Ectodermal cell (in vitro differentiated cells): Measurements from ENCODE around the gene GAREM2. TPM values are rescaled to one million over a fixed set of nuclear protein-coding genes. Genes with fewer than 3 reads are reported as not detected.

Source experiments
- H3K27ac ChIP-seq: 2 replicates; pipeline ENCODE4 v1.7.0; 2013; ENCODE audit warnings: mild to moderate bottlenecking, low read depth, low read length; ENCODE audit not compliant: insufficient read depth, poor library complexity, severe bottlenecking
- H3K27me3 ChIP-seq: 2 replicates; pipeline ENCODE4 v1.7.0; 2013; ENCODE audit warnings: mild to moderate bottlenecking, low read length; ENCODE audit not compliant: insufficient read depth, control insufficient read depth, poor library complexity, severe bottlenecking
- H3K36me3 ChIP-seq: one replicate; pipeline ENCODE4 v1.7.0; 2013; ENCODE audit warnings: low read length; ENCODE audit not compliant: control insufficient read depth, insufficient read depth
- H3K4me1 ChIP-seq: one replicate; pipeline ENCODE4 v1.7.0; 2013; ENCODE audit warnings: low read length; ENCODE audit not compliant: control insufficient read depth, insufficient read depth
- H3K4me3 ChIP-seq: 2 replicates; pipeline ENCODE4 v1.7.0; 2013; ENCODE audit warnings: low read depth, low read length, control low read depth; ENCODE audit not compliant: insufficient read depth
- H3K9me3 ChIP-seq: 2 replicates; pipeline ENCODE4 v1.7.0; 2013; ENCODE audit warnings: mild to moderate bottlenecking, low read length, moderate library complexity; ENCODE audit not compliant: control insufficient read depth
- WGBS, 2 experiments: methylation state at CpG; one replicate each; pipeline ENCODE4 v1.1.7; 2013; ENCODE audit warnings: missing lambda C conversion rate in 2 of 2; 5-methylcytosine and 5-hydroxymethylcytosine counted together
- polyA plus RNA-seq, 4 experiments: library from polyadenylated mRNA; stranded (reverse); fragments of 50-300 nt; gene quantifications; one replicate each; pipeline ENCODE4 v1.2.3, GENCODE V29; 2013

Gene GAREM2
- polyA plus RNA-seq (2013, experiment 1 of 4): 15.3 TPM
- polyA plus RNA-seq (2013, experiment 2 of 4): 19.4 TPM
- 17.4 TPM for polyA plus RNA-seq (2013, experiment 3 of 4)
- polyA plus RNA-seq (2013, experiment 4 of 4): 19.5 TPM

DNA sequence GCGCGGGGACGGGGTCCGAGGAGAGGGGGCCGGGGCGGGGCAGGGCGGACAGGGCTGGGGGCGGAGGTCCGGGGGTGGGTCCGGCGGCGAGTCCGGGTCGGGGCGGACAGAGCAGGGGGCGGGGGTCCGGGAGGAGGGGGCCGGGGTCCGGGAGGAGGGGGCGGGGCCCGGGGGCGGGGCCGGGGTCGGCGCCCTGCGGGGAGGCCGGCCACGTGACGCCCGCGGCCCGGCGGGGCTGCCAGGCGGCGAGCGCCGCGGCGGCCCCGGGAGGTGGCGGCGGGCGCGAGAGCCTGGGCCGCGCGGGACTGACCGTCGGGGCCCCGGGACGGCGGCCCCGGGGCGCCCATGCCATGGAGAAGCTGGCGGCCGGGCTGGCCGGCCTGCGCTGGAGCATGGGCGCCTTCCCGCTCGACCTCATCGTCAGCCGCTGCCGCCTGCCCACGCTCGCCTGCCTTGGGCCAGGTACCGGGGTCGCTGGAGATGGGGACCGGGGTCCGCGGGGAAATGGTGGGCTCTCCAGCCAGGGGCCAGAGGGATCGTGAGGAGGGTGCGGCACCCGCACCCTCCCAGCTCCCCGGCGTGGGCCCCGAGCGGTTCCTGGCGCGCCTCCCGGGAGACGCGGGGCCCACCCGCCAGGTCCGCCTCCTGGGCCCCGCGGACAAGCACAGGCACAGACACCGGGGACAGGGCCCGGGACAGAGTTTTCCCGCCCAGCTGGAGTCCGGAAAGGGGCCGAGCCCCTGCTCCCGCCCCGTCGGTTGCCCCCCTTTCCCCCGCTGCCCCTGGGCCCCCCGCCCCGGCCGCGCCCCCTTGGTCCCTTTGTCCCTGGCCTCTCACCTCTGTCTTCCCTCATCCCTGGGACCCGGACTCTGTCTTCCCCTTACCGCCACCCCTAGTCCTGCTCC, at the start of gene GAREM2:
Gene GAREM2, plus strand, starts transcription at position 218 of the 905 bp plus-strand sequence. Its CDS starts 133 bp downstream, at position 351.
- peak within 1 kb of the TSS; percentile 66 for H3K4me3 ChIP-seq
- H3K27ac ChIP-seq: no peak within 1 kb of the TSS
- peaks cover 16% of the 10 kb centered on the region for H3K27me3 ChIP-seq
- no peaks in the 10 kb centered on the region for H3K36me3 ChIP-seq
- no peaks in the 10 kb centered on the region for H3K9me3 ChIP-seq
- 0 to 1% methylated on average over 87 to 89 of the region's 102 CpGs for WGBS, 2 experiments
- peaks cover 17% of the 10 kb centered on the region for H3K4me1 ChIP-seq

DNA sequence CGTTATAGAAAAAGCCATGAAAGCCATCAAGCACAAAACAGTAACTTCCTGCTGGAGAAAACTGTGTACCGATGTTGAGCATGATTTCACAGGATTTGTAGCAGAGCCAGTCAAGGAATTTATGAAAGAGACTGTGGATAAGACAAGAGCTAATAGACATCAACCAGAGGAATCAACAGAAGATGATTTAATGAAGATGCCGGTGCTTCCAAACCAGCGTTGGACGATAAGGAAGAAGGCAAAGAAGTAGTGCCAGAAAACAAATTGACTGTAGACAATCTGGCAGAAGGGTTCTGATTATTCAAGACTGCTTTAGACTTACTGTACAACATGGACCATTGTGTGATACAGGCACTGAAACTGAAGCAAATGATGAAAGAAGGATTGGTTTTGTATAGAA, 49.5 kb upstream of the GAREM2 start:
- no peaks in the 10 kb centered on the region for H3K27me3 ChIP-seq
- H3K9me3 ChIP-seq: no peaks in the 10 kb centered on the region
- H3K27ac ChIP-seq: no peak overlapping the region
- H3K4me3 ChIP-seq: no peak overlapping the region
- H3K4me1 ChIP-seq: no peaks in the 10 kb centered on the region
- 96% methylated on average over 5 of the region's 5 CpGs for WGBS, 2 experiments
- H3K36me3 ChIP-seq: peaks cover 4% of the 10 kb centered on the region

DNA sequence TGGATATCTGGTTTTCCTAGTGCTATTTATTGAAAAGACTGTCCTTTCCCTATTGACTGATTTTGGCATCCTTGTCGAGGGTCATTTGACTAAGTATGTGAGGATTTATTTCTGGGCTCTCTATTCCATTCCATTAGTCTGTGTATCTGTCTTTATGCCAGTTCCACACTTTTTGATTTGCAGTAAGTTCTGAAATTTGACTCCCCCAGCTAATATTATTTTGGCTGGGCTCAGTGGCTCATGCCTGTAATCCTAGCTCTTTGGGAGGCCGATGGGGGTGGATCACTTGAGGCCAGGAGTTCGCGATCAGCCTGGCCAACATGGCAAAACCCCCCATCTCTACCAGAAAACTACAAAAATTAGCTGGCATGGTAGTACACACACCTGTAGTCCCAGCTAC, 46.8 kb upstream of the GAREM2 start:
- no peaks in the 10 kb centered on the region for H3K4me1 ChIP-seq
- H3K9me3 ChIP-seq: no peaks in the 10 kb centered on the region
- H3K27ac ChIP-seq: no peak overlapping the region
- no peaks in the 10 kb centered on the region for H3K27me3 ChIP-seq
- WGBS, 2 experiments: 92% methylated on average over 4 of the region's 4 CpGs
- H3K4me3 ChIP-seq: no peak overlapping the region
- H3K36me3 ChIP-seq: peaks cover 4% of the 10 kb centered on the region

DNA sequence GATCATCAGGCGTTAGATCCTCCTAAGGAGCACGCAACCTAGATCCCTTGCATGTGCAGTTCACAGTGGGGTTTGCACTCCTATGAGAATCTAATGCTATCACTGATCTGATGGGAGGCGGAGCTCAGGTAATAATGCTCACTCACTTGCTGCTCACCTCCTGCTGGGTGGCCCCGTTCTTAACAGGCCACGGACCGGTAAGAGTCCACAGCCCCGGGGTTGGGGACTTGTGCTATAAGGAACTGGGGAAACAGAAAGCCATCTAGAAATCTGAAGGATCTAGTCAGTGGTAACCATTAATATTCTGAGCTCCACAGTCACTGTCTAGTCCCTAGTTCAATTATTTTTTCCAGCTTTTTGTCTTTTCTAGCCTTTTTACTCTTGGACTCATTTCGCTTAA, 44.7 kb upstream of the GAREM2 start:
- Histone ChIP-seq H3K4me3 (no peak overlapping the region), H3K4me1 (no peaks in the 10 kb centered on the region), H3K27ac (no peak overlapping the region), H3K36me3 (peaks cover 4% of the 10 kb centered on the region), H3K9me3 (no peaks in the 10 kb centered on the region), H3K27me3 (no peaks in the 10 kb centered on the region)
- 86% methylated on average over 7 to 8 of the region's 8 CpGs for WGBS, 2 experiments

DNA sequence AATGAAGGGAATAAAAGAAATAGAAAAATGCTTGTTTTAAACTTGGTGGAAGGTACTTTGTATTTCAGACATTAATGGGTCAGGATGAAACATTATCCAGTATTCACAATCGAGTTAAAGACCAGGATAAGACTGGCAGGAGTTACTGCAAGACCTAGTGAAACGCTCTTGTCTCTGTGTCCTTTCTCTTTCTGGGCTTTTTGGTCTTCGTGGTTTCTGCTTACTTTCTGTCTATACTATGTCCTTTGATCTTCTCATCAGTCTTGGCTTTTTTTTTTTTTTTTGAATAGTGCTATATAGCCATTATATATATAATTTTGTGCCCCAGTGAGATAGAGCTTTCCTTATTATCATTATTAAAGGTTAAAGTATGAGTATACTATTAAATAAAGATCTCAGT, 42.1 kb upstream of the GAREM2 start:
- no peaks in the 10 kb centered on the region for H3K27me3 ChIP-seq
- H3K4me1 ChIP-seq: no peaks in the 10 kb centered on the region
- H3K36me3 ChIP-seq: peaks cover 12% of the 10 kb centered on the region
- no peaks in the 10 kb centered on the region for H3K9me3 ChIP-seq
- no peak overlapping the region for H3K4me3 ChIP-seq
- no peak overlapping the region for H3K27ac ChIP-seq
- 95 to 97% methylated on average over 2 to 3 of the region's 3 CpGs for WGBS, 2 experiments

DNA sequence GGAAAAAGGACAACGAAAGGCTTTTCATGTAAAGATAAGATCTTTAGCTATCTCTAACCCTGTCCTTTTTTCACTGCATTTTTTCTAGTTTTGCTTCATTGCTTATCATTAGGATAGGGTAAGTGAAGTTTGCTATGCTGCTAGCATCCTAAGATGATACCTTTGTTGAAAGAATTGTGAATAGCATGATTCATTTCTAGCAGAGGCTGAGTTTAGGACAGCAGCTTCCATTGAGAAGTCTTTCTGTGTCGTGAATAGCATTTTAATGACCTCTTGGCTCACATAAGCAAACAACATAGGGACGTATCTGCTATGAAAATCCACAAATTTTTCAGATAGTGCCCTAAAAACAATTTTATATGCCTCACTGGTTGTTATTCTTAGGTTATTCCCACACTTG, 36.4 kb upstream of the GAREM2 start:
- H3K9me3 ChIP-seq: no peaks in the 10 kb centered on the region
- H3K4me3 ChIP-seq: no peak overlapping the region
- peak overlapping the region; percentile 5 for H3K27ac ChIP-seq
- H3K27me3 ChIP-seq: no peaks in the 10 kb centered on the region
- WGBS, 2 experiments: 99% methylated on average over 3 of the region's 3 CpGs
- H3K4me1 ChIP-seq: no peaks in the 10 kb centered on the region
- H3K36me3 ChIP-seq: peaks cover 12% of the 10 kb centered on the region

DNA sequence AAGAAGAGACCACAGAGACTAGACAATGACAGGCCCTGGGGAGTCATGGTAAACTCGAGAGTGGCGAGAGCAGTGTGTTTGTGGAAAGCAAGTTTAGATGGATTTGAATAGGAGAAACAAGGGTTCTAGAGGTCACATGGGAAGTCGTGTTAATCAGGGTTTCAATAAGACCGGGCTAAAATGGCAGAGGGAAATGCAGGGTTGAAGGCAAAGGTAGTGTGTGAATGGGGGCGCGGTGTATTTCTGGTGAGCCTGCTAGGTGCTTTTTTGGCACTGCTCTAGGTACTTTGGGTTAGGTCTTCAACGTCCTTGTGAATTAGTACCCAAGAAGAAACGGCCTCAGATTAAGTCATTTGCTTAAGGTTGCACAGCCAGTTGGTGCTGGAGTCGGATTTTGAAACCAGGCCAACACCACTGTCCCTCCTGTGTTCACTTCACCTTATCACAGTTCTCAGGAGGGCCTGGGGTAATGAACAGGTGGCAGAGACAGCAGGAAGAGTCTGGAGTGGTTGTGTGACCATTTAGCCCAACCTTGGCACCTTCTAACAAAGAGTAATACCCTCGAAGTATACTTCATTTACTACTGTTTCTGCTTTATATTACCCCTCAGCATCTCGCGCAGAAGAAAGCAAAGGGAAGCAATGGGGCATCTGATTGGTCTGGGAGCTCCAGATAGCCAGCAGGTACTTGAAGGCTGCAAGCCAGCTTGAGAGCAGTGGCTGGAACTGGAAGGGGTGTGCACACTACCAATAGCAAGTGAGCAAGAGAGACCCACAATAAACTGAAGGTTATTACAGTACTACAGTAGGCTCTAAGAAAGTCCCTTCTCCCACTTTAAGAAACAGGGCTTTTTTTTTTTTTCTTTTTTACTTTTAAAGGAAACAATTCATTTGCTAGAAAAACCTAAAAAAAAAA, 33.4 kb upstream of the GAREM2 start:
- Histone ChIP-seq H3K27ac (no peak overlapping the region), H3K9me3 (no peaks in the 10 kb centered on the region), H3K4me1 (no peaks in the 10 kb centered on the region), H3K27me3 (no peaks in the 10 kb centered on the region), H3K36me3 (peaks cover 7% of the 10 kb centered on the region), H3K4me3 (no peak overlapping the region)
- WGBS, 2 experiments: 83 to 85% methylated on average over 12 of the region's 12 CpGs

DNA sequence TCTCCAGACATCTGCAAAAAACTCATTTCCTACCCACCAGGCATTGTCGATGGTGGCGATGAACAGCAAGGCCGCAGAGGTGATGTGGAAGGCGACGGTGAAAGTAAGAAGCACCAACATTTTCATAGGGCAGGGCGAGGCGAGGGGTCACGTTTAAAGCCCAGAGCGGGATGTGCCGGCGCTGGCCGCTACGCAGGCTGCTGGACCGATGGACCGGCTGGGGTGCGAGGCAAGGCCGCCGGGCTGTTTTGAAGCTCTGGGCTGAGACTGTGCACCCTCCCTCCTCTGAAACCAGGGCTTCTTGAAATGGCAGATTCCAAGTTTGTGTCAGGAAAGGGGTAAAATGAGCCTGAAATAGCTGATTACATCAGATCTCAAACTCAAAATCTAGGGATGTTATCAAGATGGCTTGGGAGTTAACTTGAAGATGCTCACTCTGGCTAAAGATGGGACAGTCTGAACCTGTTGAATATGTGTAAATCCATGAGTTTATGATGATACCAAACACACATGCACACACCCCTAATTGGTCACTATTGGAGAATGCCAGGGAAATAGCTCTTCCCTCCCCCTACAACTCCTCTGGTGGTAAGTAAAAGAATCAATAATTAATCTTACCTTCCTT, 31.6 kb upstream of the GAREM2 start:
- Histone ChIP-seq H3K36me3 (no peaks in the 10 kb centered on the region), H3K27ac (no peak overlapping the region), H3K9me3 (no peaks in the 10 kb centered on the region), H3K27me3 (no peaks in the 10 kb centered on the region), H3K4me3 (no peak overlapping the region), H3K4me1 (no peaks in the 10 kb centered on the region)
- WGBS, 2 experiments: 95 to 97% methylated on average over 18 of the region's 18 CpGs

DNA sequence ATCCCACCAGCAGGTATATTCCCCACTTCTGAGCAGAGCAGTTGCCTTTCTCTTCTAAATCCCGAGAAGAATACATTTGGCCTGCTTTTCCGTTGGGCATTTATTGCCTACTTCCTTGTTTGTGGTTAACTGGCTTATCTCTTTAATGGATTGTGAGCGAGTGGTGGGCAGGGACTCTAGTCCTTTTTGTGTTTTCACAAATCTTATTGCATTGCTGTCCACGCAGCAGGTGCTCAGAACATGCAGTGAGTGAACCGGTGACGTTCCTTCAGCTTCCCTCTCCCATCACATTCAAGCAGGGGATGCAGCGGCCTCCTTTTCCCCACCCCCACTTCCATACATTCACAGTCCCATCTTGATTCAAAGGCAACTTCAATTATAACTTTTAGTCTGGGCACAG, 28.9 kb upstream of the GAREM2 start:
- Histone ChIP-seq H3K27ac (no peak overlapping the region), H3K27me3 (no peaks in the 10 kb centered on the region), H3K9me3 (no peaks in the 10 kb centered on the region), H3K4me1 (no peaks in the 10 kb centered on the region), H3K36me3 (no peaks in the 10 kb centered on the region), H3K4me3 (no peak overlapping the region)
- WGBS, 2 experiments: 85% methylated on average over 7 of the region's 7 CpGs
